Stomach smooth muscle (tissue), 2 donors: ENCODE measurements around the gene ALDH1L1.

Experiments used
- H3K27ac ChIP-seq: one replicate; pipeline ENCODE4 v1.7.0; 2013; ENCODE audit warnings: mild to moderate bottlenecking, low read length, inconsistent platforms
- H3K27me3 ChIP-seq, 2 donors: one replicate each; pipeline ENCODE4 v1.7.0; 2013; ENCODE audit warnings: low read length in 2 of 2; ENCODE audit not compliant: insufficient read depth in 2 of 2, control insufficient read depth in 1 of 2
- H3K36me3 ChIP-seq, 2 donors: one replicate each; pipeline ENCODE4 v1.7.0; 2013; ENCODE audit warnings: low read length in 2 of 2; ENCODE audit not compliant: control insufficient read depth in 2 of 2, insufficient read depth in 2 of 2
- H3K4me1 ChIP-seq: one replicate; pipeline ENCODE4 v1.7.0; 2013; ENCODE audit warnings: low read length; ENCODE audit not compliant: control insufficient read depth, insufficient read depth
- H3K4me3 ChIP-seq, 2 donors: one replicate each; pipeline ENCODE4 v1.7.0; 2013; ENCODE audit warnings: low read length in 2 of 2
- H3K9ac ChIP-seq, 2 donors: one replicate each; pipeline ENCODE4 v1.7.0; 2013; ENCODE audit warnings: low read length in 2 of 2, mild to moderate bottlenecking in 1 of 2
- H3K9me3 ChIP-seq, 2 donors: one replicate each; pipeline ENCODE4 v1.7.0; 2013; ENCODE audit warnings: low read length in 2 of 2; ENCODE audit not compliant: control insufficient read depth in 2 of 2
- donor health status: healthy.
- donor health status: Pancreatic carcinoma.

Gene ALDH1L1

DNA sequence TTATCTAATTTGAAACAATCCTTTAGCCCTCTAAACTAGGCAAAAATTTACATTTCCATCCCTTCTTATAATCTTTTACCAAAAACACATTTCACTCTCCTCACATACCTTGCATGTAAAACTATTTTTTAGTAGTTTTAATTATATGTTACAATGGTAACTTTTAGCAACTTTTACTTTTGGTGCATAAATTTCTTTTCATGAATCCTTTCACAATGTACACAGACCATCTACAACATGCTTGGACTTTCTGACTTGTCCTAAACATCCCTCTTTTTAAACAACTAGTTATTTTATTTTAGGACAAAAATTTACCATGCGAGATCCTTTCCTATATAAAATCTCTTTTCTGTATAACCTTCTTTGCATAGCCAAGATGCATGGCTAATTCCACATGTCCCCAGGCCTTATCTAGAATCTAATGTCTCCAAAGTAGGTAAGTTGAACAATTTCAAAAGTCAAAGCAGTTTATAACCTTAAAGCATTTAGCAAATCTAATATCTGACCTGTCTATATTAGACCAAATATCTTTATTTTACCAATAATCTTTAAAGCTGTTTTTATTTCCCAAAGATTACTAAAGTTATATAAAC lies 14.4 kb upstream of the ALDH1L1 start:
- Histone ChIP-seq H3K27ac (no peak overlapping the region), H3K9ac (no peak overlapping the region), H3K4me3 (no peak overlapping the region), H3K9me3 (no peaks in the 10 kb centered on the region), H3K4me1 (no peaks in the 10 kb centered on the region), H3K27me3 (no peaks in the 10 kb centered on the region), H3K36me3 (no peaks in the 10 kb centered on the region)

DNA sequence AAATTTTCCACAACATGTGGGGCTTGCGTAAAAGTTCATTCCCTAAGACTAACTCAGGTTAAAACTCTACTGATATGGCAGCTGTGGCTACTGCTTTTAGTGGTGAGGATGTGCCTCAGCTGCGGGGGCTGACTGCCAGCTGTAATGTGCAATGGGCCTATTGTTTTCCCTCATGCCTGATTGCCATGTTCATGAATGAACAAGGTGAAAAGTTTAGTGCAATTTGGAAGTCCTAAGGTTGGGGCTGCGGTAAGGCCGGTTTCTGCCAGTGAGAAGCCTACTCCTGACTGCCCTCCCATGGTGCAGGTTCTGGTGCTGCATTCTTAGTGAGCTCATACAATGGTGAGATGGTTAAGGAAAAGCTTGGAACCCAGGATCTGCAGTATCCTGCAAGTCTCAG lies 10.9 kb upstream of the ALDH1L1 start:
- no peaks in the 10 kb centered on the region for H3K36me3 ChIP-seq
- H3K9me3 ChIP-seq = no peaks in the 10 kb centered on the region
- H3K9ac ChIP-seq = no peak overlapping the region
- no peaks in the 10 kb centered on the region for H3K4me1 ChIP-seq
- no peak overlapping the region for H3K4me3 ChIP-seq
- no peak overlapping the region for H3K27ac ChIP-seq
- H3K27me3 ChIP-seq = peaks cover 0 to under 1% of the 10 kb centered on the region in 2 donors

DNA sequence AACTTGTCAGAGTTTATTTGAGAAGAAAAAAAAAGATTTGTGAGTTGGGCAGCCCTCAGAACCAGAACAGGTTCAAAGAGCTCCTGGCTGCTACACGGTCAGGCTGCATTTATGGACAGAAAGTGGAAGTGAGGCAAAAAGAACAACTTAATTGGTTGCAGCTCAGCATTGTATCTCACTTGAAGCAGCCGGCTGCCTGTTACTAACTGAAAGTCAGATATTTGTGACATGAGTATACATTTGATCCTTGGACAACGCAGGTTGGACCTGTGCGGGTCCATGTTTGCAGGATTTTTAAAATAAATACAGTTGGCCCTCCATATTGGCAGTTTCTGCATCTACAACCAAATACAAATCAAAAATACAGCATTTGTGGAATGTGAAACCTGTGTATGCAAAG lies 7.5 kb upstream of the ALDH1L1 start:
- no peak overlapping the region for H3K27ac ChIP-seq
- H3K36me3 ChIP-seq = no peaks in the 10 kb centered on the region
- H3K4me1 ChIP-seq = no peaks in the 10 kb centered on the region
- H3K9ac ChIP-seq = no peak overlapping the region
- peaks cover 0 to 2% of the 10 kb centered on the region in 2 donors for H3K27me3 ChIP-seq
- no peak overlapping the region for H3K4me3 ChIP-seq
- no peaks in the 10 kb centered on the region for H3K9me3 ChIP-seq

DNA sequence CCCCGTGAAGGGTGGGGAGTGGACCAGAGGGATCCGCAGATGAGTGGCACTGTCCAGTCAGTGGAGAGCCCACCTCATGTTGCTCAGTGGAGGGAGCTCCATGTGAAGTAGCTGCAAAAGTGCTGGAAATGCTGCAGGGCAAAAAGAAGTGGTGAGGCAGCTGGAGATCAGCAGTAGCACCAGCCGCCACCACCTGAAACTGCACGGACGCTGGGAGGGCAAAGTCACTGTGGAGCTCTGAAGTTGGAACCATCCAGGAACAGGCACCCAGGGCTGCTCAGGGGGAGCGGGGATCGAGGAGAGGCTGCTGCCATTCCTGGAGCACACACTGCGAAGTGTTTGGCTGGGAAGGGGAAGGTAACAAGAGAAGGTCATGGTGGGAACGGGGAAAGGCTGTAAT lies 6.4 kb upstream of the ALDH1L1 start:
- Histone ChIP-seq H3K4me3 (no peak overlapping the region), H3K27ac (no peak overlapping the region), H3K4me1 (no peaks in the 10 kb centered on the region), H3K9me3 (no peaks in the 10 kb centered on the region), H3K9ac (no peak overlapping the region), H3K27me3 (peaks cover 0 to 2% of the 10 kb centered on the region in 2 donors), H3K36me3 (no peaks in the 10 kb centered on the region)

DNA sequence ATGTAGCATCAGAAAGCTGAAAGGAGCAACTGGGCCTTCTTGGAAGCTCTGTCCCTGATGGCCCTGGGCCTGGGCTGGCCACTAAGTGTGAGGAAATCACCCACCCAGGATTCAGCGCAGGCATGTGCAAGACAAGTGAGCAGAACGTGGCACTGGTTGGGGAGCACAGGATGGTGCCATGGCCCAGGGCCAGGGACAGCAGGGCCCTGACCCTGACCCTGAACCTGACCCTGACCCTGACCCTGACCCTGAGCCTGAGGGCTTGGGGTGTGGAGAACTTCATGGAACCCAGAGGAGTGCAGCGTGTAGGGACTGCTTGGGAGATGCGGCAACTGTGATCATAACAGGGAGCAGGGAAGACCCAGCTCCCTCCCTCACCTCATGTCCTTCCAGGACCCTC lies 5.9 kb upstream of the ALDH1L1 start:
- Histone ChIP-seq H3K36me3 (no peaks in the 10 kb centered on the region), H3K27ac (no peak overlapping the region), H3K27me3 (peaks cover 0 to 2% of the 10 kb centered on the region in 2 donors), H3K4me1 (peaks cover 2% of the 10 kb centered on the region), H3K9ac (no peak overlapping the region), H3K9me3 (no peaks in the 10 kb centered on the region), H3K4me3 (no peak overlapping the region)

DNA sequence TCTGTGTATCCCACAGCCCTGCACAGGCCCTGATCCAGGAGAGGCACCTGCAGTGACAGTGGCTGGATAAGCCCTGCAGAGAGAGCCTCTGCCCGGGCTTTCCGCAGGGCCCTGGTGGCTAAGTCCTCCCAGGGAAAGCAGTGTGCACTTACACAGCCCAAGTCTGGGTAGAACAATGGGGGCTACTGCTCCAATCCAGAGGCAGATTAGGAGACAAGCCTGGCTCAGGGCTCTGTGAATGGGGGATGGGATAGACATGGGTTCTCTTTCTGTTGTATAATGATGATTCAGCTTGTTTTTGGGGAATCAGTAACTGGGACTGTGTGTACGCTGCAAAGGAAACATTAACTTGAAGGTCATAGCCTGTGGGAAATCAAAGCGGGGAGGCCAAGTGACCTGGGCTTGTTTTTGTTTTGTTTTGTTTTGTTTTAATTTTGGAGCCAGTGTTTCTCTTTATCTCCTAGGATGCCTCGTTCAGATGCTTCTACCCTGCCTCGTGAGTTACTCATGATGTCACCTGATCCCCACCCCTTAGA lies 4.1 kb upstream of the ALDH1L1 start:
- no peak overlapping the region for H3K9ac ChIP-seq
- H3K9me3 ChIP-seq = no peaks in the 10 kb centered on the region
- peaks cover 14% of the 10 kb centered on the region for H3K4me1 ChIP-seq
- no peak overlapping the region for H3K4me3 ChIP-seq
- H3K27ac ChIP-seq = no peak overlapping the region
- no peaks in the 10 kb centered on the region for H3K36me3 ChIP-seq
- peaks cover 0 to 2% of the 10 kb centered on the region in 2 donors for H3K27me3 ChIP-seq

DNA sequence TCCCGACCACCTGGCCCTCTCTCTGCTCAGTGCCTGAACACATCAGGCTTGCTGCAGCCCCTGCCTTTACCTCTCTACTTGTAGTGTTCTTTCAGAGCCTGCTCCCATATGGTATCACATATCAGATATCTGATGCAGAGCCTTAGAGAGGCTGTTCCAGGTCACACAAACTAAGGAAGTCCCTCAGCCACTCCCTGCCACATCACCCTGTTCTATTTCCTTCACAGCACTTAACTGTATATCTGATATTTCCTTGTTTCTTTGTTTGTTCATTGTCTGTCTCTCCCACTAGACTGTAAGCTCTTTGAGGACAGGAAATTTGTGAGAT lies 976 bp upstream of the ALDH1L1 start:
- H3K27ac ChIP-seq = peak overlapping the region; percentile 94
- no peaks in the 10 kb centered on the region for H3K36me3 ChIP-seq
- peak overlapping the region; percentile 78 to 83 for H3K9ac ChIP-seq

DNA sequence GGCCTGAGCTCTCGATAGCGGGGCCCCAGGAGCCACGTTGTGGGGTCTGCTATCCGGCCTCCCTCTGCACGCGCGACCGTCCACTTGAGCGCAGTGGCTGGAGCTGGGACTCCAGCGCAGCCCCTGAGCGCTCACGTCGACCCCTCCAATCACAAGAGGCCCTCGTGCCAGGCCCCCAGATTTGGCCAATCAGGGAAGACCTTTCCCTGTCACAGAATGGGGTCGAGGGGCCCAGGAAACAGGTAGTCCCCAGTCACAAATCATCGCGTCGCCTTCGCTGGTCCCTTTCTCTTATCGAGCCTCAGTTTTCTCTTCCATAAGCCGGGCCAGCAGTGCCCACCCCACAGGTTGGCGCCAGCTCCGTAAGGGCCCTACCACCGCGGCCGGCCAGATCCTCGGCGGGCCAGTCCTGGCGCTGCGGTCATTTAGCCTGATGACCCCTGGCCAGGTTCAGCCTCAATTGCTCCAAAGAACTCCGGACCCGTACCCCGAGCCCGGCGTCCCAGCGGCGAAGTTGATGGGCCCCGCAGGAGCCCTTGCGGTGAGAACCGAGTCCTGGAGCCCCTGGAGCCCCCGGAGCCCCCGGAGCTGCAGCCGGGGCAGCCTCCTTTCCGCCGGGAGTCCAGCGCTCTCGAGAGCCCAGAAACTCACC lies 435 bp downstream of the ALDH1L1 start:
- peak overlapping the region; percentile 94 for H3K27ac ChIP-seq
- H3K9ac ChIP-seq = peak overlapping the region; percentile 71 to 84
- H3K9me3 ChIP-seq = no peaks in the 10 kb centered on the region
- peak overlapping the region; percentile 62 to 81 for H3K4me3 ChIP-seq
- no peaks in the 10 kb centered on the region for H3K36me3 ChIP-seq
- H3K4me1 ChIP-seq = peaks cover 20% of the 10 kb centered on the region
- no peaks in the 10 kb centered on the region for H3K27me3 ChIP-seq

More for the DNA sequence above, 976 bp upstream of the ALDH1L1 start:
- Histone ChIP-seq H3K4me1 (peaks cover 20% of the 10 kb centered on the region), H3K27me3 (peaks cover 0 to 2% of the 10 kb centered on the region in 2 donors), H3K4me3 (peak overlapping the region; percentile 62 to 81), H3K9me3 (no peaks in the 10 kb centered on the region)

DNA sequence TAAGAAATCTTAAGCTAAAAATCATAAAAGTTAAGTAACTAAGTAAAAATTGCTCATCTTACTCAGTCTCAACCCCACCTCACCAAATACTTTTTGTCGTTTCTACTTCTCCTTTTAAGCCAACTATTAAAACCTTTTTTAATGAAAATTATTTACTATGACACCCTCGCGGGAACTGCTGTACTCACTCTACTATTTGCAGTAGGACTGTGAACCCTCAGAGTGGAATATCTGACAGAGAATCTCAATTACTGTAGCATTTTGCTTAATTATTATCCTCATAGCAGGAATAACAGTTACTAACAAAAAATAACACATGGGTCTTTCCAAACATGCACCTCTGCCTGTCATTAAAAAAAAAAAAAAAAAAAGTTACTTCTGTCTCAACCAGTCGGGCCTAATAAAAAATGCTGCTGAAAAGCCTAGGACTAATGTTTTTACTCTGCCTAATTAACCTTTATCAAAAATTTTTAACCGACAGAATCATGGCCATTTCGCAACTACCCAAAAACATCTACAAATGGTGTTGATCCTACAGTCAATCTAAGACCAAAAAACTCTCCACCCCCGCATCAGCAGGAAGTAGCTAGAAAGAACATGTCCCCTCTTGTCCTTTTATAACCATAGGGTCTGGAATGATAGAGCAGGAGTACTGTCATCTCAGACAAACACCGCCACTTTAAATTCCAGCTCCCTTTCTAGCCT lies 10.2 kb downstream of the ALDH1L1 start:
- H3K27ac ChIP-seq = no peak overlapping the region
- H3K4me1 ChIP-seq = no peaks in the 10 kb centered on the region
- peaks cover 0 to 5% of the 10 kb centered on the region in 2 donors for H3K27me3 ChIP-seq
- no peaks in the 10 kb centered on the region for H3K9me3 ChIP-seq
- no peak overlapping the region for H3K4me3 ChIP-seq
- no peak overlapping the region for H3K9ac ChIP-seq
- no peaks in the 10 kb centered on the region for H3K36me3 ChIP-seq

DNA sequence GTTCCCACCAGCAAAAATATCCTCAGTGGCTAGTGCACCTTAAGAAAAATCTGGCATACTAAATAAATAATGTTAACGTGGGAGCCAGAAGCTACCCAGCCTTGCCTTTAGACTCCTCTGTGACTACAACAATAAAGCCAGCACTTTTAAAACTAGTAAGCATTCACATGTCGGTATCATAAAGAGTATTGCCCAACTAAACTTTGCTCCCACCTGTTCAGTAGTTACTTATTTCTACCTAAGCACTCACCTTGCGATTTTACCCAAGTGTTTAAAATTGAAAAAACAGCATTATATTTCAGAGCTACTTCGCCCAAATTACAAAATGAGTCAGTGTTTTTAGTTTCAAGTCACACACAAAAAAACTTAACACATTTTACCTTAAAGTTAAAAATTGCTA lies 12.8 kb downstream of the ALDH1L1 start:
- H3K9me3 ChIP-seq = no peaks in the 10 kb centered on the region
- no peak overlapping the region for H3K9ac ChIP-seq
- H3K4me3 ChIP-seq = no peak overlapping the region
- H3K27me3 ChIP-seq = peaks cover 0 to 5% of the 10 kb centered on the region in 2 donors
- no peaks in the 10 kb centered on the region for H3K4me1 ChIP-seq
- H3K27ac ChIP-seq = no peak overlapping the region
- H3K36me3 ChIP-seq = no peaks in the 10 kb centered on the region

DNA sequence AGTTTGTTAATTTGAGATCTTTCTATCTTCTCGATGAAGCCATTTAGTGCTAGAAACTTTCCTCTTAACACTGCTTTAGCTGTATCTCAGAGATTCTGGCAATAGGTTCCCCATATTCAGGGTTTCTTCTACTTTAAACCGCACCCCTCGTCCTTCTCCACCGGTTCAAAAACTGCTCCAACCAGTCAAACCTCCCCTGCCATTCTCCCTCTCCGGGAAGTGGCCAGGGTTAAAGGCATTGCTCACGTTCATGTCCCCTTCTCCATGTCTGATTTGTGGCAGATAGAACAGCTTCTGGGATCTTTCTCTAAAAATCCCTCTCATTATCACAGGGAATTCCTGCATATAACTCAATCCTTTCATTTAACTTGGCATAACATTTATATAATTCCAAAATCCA lies 14.4 kb downstream of the ALDH1L1 start:
- H3K9me3 ChIP-seq = no peaks in the 10 kb centered on the region
- no peaks in the 10 kb centered on the region for H3K4me1 ChIP-seq
- no peak overlapping the region for H3K4me3 ChIP-seq
- H3K36me3 ChIP-seq = no peaks in the 10 kb centered on the region
- H3K27me3 ChIP-seq = peaks cover 0 to 5% of the 10 kb centered on the region in 2 donors
- no peak overlapping the region for H3K9ac ChIP-seq
- no peak overlapping the region for H3K27ac ChIP-seq
